ENCODE data around the gene CLINT1.

The CLINT1 gene

GRCh38 chr5:157735991-157736390 lies 123.0 kb downstream of the CLINT1 start:
- FAIRE-seq: no peak
- DNase-seq (ENCODE audit: insufficient read length, low spot score): no peak
- TF ChIP-seq, protein P1, sequence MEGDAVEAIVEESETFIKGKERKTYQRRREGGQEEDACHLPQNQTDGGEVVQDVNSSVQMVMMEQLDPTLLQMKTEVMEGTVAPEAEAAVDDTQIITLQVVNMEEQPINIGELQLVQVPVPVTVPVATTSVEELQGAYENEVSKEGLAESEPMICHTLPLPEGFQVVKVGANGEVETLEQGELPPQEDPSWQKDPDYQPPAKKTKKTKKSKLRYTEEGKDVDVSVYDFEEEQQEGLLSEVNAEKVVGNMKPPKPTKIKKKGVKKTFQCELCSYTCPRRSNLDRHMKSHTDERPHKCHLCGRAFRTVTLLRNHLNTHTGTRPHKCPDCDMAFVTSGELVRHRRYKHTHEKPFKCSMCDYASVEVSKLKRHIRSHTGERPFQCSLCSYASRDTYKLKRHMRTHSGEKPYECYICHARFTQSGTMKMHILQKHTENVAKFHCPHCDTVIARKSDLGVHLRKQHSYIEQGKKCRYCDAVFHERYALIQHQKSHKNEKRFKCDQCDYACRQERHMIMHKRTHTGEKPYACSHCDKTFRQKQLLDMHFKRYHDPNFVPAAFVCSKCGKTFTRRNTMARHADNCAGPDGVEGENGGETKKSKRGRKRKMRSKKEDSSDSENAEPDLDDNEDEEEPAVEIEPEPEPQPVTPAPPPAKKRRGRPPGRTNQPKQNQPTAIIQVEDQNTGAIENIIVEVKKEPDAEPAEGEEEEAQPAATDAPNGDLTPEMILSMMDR (IDR thresholded peaks at IDR 0.05; ENCODE audit: insufficient read depth, missing control alignments): no peak
